IMR-90 (cell line): ENCODE data around the gene HVCN1. TPM values are rescaled to one million over a fixed set of nuclear protein-coding genes. Genes with fewer than 3 reads are reported as not detected.

Source experiments
- ATAC-seq: fragments of 200-7000 bp; cut with Tn5 transposase; 2 replicates; pipeline ENCODE4 v1.9.1; 2020; ENCODE audit warnings: low read depth, mild to moderate bottlenecking, moderate library complexity
- BruUV-seq: library from RNA; stranded (reverse); fragments of 400-500 nt; replicated peaks from 2 replicates; lab custom pipeline; 2021; lab: Mats Ljungman, UMichigan
- CTCF ChIA-PET: fragments of 300-600 bp; formaldehyde crosslinking; extraction: SDS; loops from one replicate; lab custom pipeline; 2021; ENCODE audit warnings: antibody characterized with exemption; lab: Yijun Ruan, JAX
- POLR2A ChIA-PET: fragments of 300-600 bp; sonication (Branson Sonifier 250); formaldehyde crosslinking; loops from one replicate; lab custom pipeline; 2022; ENCODE audit warnings: antibody characterized with exemption; ENCODE audit not compliant: unreplicated experiment; lab: Charles Lee
- DNase-seq: peaks from one replicate; pipeline ENCODE4 v3.0.0; 2013
- H2AFZ ChIP-seq: replicated peaks from 2 replicates; pipeline ENCODE3; 2013; ENCODE audit warnings: low read length, mild to moderate bottlenecking; ENCODE audit not compliant: poor library complexity
- H2AK5ac ChIP-seq: 2 replicates; pipeline ENCODE4 v1.6.1; 2013; ENCODE audit warnings: low read depth, low read length, inconsistent platforms
- H2AK9ac ChIP-seq: replicated peaks from 2 replicates; pipeline ENCODE3; 2013; ENCODE audit warnings: mild to moderate bottlenecking, low read depth, low read length, moderate library complexity; ENCODE audit not compliant: poor library complexity
- H2BK120ac ChIP-seq: 2 replicates; pipeline ENCODE4 v1.6.1; 2013; ENCODE audit warnings: low read depth, low read length, inconsistent platforms
- H2BK15ac ChIP-seq: 3 replicates; pipeline ENCODE4 v1.6.1; 2013; ENCODE audit warnings: low read depth, low read length, inconsistent platforms
- H2BK20ac ChIP-seq: 2 replicates; pipeline ENCODE4 v1.6.1; 2013; ENCODE audit warnings: low read depth, mild to moderate bottlenecking, inconsistent platforms, low read length, moderate library complexity
- H2BK5ac ChIP-seq: 2 replicates; pipeline ENCODE4 v1.6.1; 2013; ENCODE audit warnings: mild to moderate bottlenecking, low read depth, low read length, inconsistent platforms; ENCODE audit not compliant: poor library complexity, severe bottlenecking
- H3K14ac ChIP-seq: replicated peaks from 2 replicates; pipeline ENCODE4 v1.6.1; 2013; ENCODE audit warnings: low read depth, low read length, inconsistent platforms
- H3K18ac ChIP-seq: 2 replicates; pipeline ENCODE4 v1.6.1; 2013; ENCODE audit warnings: low read depth, low read length, control low read depth
- H3K23ac ChIP-seq: 2 replicates; pipeline ENCODE4 v1.6.1; 2013; ENCODE audit warnings: low read depth, low read length, inconsistent platforms
- H3K27ac ChIP-seq: 2 replicates; pipeline ENCODE4 v1.5.1; 2013; ENCODE audit warnings: mild to moderate bottlenecking, control low read depth, low read length; ENCODE audit not compliant: insufficient read depth
- H3K27me3 ChIP-seq: 2 replicates; pipeline ENCODE4 v1.6.1; 2013; ENCODE audit warnings: low read length; ENCODE audit not compliant: control insufficient read depth, insufficient read depth
- H3K36me3 ChIP-seq: 2 replicates; pipeline ENCODE4 v1.6.1; 2013; ENCODE audit warnings: low read length, mixed read lengths; ENCODE audit not compliant: control insufficient read depth, insufficient read depth
- H3K4ac ChIP-seq: 2 replicates; pipeline ENCODE4 v1.6.1; 2013; ENCODE audit warnings: low read depth, low read length, inconsistent platforms
- H3K4me1 ChIP-seq: 2 replicates; pipeline ENCODE4 v1.6.1; 2013; ENCODE audit warnings: low read length, mixed read lengths; ENCODE audit not compliant: control insufficient read depth, insufficient read depth
- H3K4me2 ChIP-seq: 2 replicates; pipeline ENCODE4 v1.6.1; 2013; ENCODE audit warnings: low read depth, mild to moderate bottlenecking, control low read depth, low read length, moderate library complexity
- H3K4me3 ChIP-seq: 2 replicates; pipeline ENCODE4 v1.5.1; 2013; ENCODE audit warnings: low read depth, mild to moderate bottlenecking, control low read depth, low read length, moderate library complexity; ENCODE audit not compliant: insufficient read depth
- H3K56ac ChIP-seq: 2 replicates; pipeline ENCODE4 v1.6.1; 2013; ENCODE audit warnings: low read length, inconsistent platforms; ENCODE audit not compliant: insufficient read depth; ENCODE audit errors: extremely low read depth
- H3K79me1 ChIP-seq, 2 experiments: 2 replicates each; pipeline ENCODE4 v1.6.1; 2013; ENCODE audit warnings: low read length in 2 of 2, inconsistent platforms in 1 of 2, low read depth in 1 of 2
- H3K9ac ChIP-seq: 2 replicates; pipeline ENCODE4 v1.6.1; 2013; ENCODE audit warnings: low read depth, low read length, control low read depth
- H3K9me1 ChIP-seq: 2 replicates; pipeline ENCODE4 v1.6.1; 2013; ENCODE audit warnings: low read length, inconsistent platforms; ENCODE audit not compliant: insufficient read depth
- H3K9me3 ChIP-seq: 2 replicates; pipeline ENCODE4 v1.6.1; 2013; ENCODE audit warnings: low read length; ENCODE audit not compliant: control insufficient read depth, insufficient read depth
- H4K20me1 ChIP-seq: 2 replicates; pipeline ENCODE4 v1.6.1; 2013; ENCODE audit warnings: low read length, inconsistent platforms; ENCODE audit not compliant: insufficient read depth
- H4K5ac ChIP-seq: 2 replicates; pipeline ENCODE4 v1.6.1; 2013; ENCODE audit warnings: mild to moderate bottlenecking, low read depth, low read length, control low read depth
- H4K8ac ChIP-seq, 2 experiments: 2 replicates each; pipeline ENCODE4 v1.6.1; 2013; ENCODE audit warnings: low read depth in 2 of 2, low read length in 2 of 2, control low read depth in 1 of 2, inconsistent platforms in 1 of 2
- H4K91ac ChIP-seq: 2 replicates; pipeline ENCODE4 v1.6.1; 2013; ENCODE audit warnings: low read depth, low read length, inconsistent platforms; ENCODE audit not compliant: insufficient read depth
- CEBPB ChIP-seq: IDR thresholded peaks from 2 replicates; pipeline ENCODE4 v1.6.1; 2012; ENCODE audit warnings: low read depth, low read length, improper control_type of control experiment
- POLR2A ChIP-seq: IDR thresholded peaks from 2 replicates; pipeline ENCODE4 v1.6.1; 2012; ENCODE audit warnings: mild to moderate bottlenecking, low read depth, low read length
- RAD21 ChIP-seq: IDR thresholded peaks from 2 replicates; pipeline ENCODE4 v1.6.1; 2012; ENCODE audit warnings: low read length, improper control_type of control experiment
- RFX5 ChIP-seq: IDR thresholded peaks from 2 replicates; pipeline ENCODE4 v1.8.0; 2012; ENCODE audit warnings: low read depth, mild to moderate bottlenecking, low read length, moderate library complexity
- WGBS, 2 experiments: methylation state at CpG; one replicate each; pipeline versions ENCODE4 v1.1.5 to v1.1.7; 2013; ENCODE audit warnings: missing lambda C conversion rate in 2 of 2; ENCODE audit not compliant: insufficient read length in 1 of 2; ENCODE audit errors: extremely low coverage in 2 of 2; 5-methylcytosine and 5-hydroxymethylcytosine counted together
- dilution Hi-C: fragments of 300-500 bp; cut with HindIII; formaldehyde crosslinking; loops from one replicate; pipeline ENCODE4 v1.14.3; 2018; ENCODE audit warnings: low sequenced_read_pairs; ENCODE audit not compliant: unreplicated experiment
- in situ Hi-C: fragments of 300-500 bp; cut with MboI; formaldehyde crosslinking; loops from 3 replicates; pipeline ENCODE4 v1.14.3; 2019; ENCODE audit warnings: low sequenced_read_pairs, inconsistent platforms, mixed read lengths
- intact Hi-C: fragments of 100-400 bp; cut with micrococcal nuclease; formaldehyde crosslinking; loops from 2 replicates; pipeline ENCODE4 v1.10.0; 2022
- polyA plus RNA-seq, 3 experiments: library from polyadenylated mRNA; depleted of rRNA; stranded (reverse); fragments of >200 nt; gene quantifications; 2 replicates each; pipeline ENCODE4 v1.2.3, GENCODE V29; 2012; ENCODE audit warnings: low replicate concordance in 1 of 3
- total RNA-seq: library from RNA; depleted of rRNA; stranded (reverse); fragments of >200 nt; gene quantifications from 2 replicates; pipeline ENCODE4 v1.2.3, GENCODE V29; 2012

Gene HVCN1
- total and polyA plus RNA-seq, 2 of the 4 experiments (the other 2 are of a cell fraction), result 1.9 to 2.0 TPM

DNA sequence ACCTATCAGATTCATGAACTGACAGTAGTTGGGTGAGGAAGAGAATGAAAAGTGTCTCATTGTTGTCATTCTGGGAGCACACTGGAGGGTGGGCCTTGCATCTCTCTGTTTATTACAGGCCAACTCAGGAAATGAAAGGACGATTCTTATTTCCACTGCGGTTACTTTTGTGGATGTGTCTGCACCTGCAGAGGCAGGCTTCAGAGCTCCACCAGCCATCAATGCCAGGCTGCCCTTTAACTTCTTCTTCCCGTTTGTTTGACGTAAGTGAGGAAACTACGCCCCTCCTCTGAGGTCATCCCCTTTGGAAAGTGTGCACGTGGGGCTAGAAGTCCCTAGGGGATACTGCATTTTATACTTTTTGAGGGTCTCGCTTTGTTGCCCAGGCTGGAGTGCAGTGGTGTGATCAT is 41.3 kb downstream of the HVCN1 start:
- POLR2A ChIA-PET, result no interaction called here
- Histone ChIP-seq H3K79me1 (no peaks in the 10 kb centered on the region), H3K9ac (no peak overlapping the region), H2AK5ac (no peak overlapping the region), H3K27me3 (no peaks in the 10 kb centered on the region), H3K56ac (no peak overlapping the region), H2BK120ac (no peak overlapping the region), H3K14ac (no peak overlapping the region), H3K27ac (no peak overlapping the region), H3K4me2 (no peak overlapping the region), H3K4me1 (peaks cover 2% of the 10 kb centered on the region; the same call in 1 of the 2 replicates), H4K20me1 (no peaks in the 10 kb centered on the region), H2AFZ (no peak overlapping the region), H3K36me3 (peaks cover 1% of the 10 kb centered on the region; the same call in 1 of the 2 replicates), H3K23ac (no peak overlapping the region), H4K91ac (no peak overlapping the region), H3K4ac (no peak overlapping the region), H2BK5ac (no peak overlapping the region), H2BK15ac (no peak overlapping the region), H2AK9ac (no peak overlapping the region), H3K4me3 (no peak overlapping the region), H3K9me1 (no peaks in the 10 kb centered on the region), H4K5ac (no peak overlapping the region), H2BK20ac (no peak overlapping the region), H3K9me3 (no peaks in the 10 kb centered on the region), H3K18ac (no peak overlapping the region), H4K8ac (no peak overlapping the region)
- intact Hi-C loops, result no loop called here
- DNase-seq (no peak), ATAC-seq (no peak)
- WGBS, 2 experiments, result 93% methylated on average over 3 of the region's 7 CpGs; no CpG with 5 or more reads in 1 of the 2 experiments
- CTCF ChIA-PET, result no interaction called here
- in situ Hi-C loops, result no loop called here
- dilution Hi-C loops, result no loop called here
- BruUV-seq, result no TSS peak
- no peak for TF ChIP-seq POLR2A
- TF ChIP-seq RFX5, result no peak
- TF ChIP-seq RAD21, result no peak
- no peak for TF ChIP-seq CEBPB
